Measurements from ENCODE around the gene HHIP. TPM values are rescaled to one million over a fixed set of nuclear protein-coding genes. Genes with fewer than 3 reads are reported as not detected.

HHIP gene
- total and polyA plus RNA-seq, 2 of the 13 experiments (the other 11 are each of a cell fraction or from before 2014, with no cell fraction given), result not detected

DNA sequence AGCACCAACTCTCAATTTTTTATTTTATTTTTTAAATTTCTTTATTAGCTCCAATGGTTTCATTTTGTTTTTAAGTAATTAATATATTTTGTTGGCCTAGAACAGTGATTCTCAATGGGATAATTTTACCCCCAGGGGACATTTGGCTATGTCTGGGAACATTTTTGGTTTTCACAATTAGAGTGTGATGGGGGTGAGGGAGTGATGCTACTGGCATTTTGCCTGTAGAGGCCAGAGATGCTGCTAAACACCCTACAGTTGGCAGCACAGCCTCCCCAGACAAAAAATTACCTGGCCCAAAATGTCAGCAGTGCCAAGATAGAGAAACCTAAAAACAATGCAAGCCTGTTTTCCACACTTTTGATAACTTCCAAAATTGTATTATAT is 64.6 kb downstream of the HHIP start:
- H3K4me1 ChIP-seq (ENCODE audit: insufficient read depth, low read length), result no peaks in the 10 kb centered on the region
- no peak for FAIRE-seq
- in situ Hi-C loops (cut with HindIII; ENCODE audit: extremely low pct_ligation_motif_present, low pct_unique_long_range_greater_than_20kb), result no loop called here
- ChIA-PET POLR2A (no interaction called here), CTCF (ENCODE audit: low intra/inter-chr PET ratio, low total read pairs) (no interaction called here)
- no peak overlapping the region for H3K9ac ChIP-seq (ENCODE audit: insufficient read depth, low read depth, low read length)
- H3K79me2 ChIP-seq (ENCODE audit: insufficient read depth, low read length), result no peaks in the 10 kb centered on the region
- ATAC-seq, result no peak
- no peaks in the 10 kb centered on the region for H3K36me3 ChIP-seq (replicated peaks in 1 of 2; ENCODE audit: control insufficient read depth in 1 of 2, insufficient read depth in 2 of 2, low read length in 2 of 2)
- H3K4me3 ChIP-seq (replicated peaks in 1 of 3; ENCODE audit: insufficient read depth in 1 of 3, low read depth in 2 of 3, low read length in 3 of 3), result no peak overlapping the region
- BruUV-seq (replicated peaks), result no TSS peak
- intact Hi-C loops (cut with micrococcal nuclease; ENCODE audit: unreplicated experiment), result no loop called here
- no peak overlapping the region for H2AFZ ChIP-seq (ENCODE audit: low read length)
- no peaks in the 10 kb centered on the region for H4K20me1 ChIP-seq (ENCODE audit: insufficient read depth, low read length)
- H3K9me3 ChIP-seq (ENCODE audit: low read length), result no peaks in the 10 kb centered on the region
- no peaks in the 10 kb centered on the region for H3K27me3 ChIP-seq (ENCODE audit: control insufficient read depth in 1 of 2, insufficient read depth in 2 of 2, low read length in 2 of 2)
- no peak overlapping the region for H3K27ac ChIP-seq (ENCODE audit: extremely low read length, insufficient read depth, low read length)
- H3K4me2 ChIP-seq (ENCODE audit: low read depth, low read length), result no peak overlapping the region
- DNase-seq (ENCODE audit: low spot score), result no peak
- no peak for TF ChIP-seq ZFP1 (CRISPR knock-in tag; IDR thresholded peaks at IDR 0.05)
- TF ChIP-seq, protein P1, sequence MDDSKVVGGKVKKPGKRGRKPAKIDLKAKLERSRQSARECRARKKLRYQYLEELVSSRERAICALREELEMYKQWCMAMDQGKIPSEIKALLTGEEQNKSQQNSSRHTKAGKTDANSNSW (CRISPR knock-in tag; IDR thresholded peaks at IDR 0.05; ENCODE audit: borderline replicate concordance), result no peak
- no peak for TF ChIP-seq GABPB1 (CRISPR knock-in tag; IDR thresholded peaks at IDR 0.05)
- TF ChIP-seq ZNF564 (CRISPR knock-in tag; IDR thresholded peaks at IDR 0.05), result no peak
- TF ChIP-seq ZFAT (CRISPR knock-in tag; conservative IDR thresholded peaks at IDR 0.05), result no peak
- no peak for TF ChIP-seq ZNF614 (CRISPR knock-in tag; IDR thresholded peaks at IDR 0.05; ENCODE audit: borderline replicate concordance)
- no peak for TF ChIP-seq ZKSCAN1 (IDR thresholded peaks at IDR 0.05; ENCODE audit: low read length)
- TF ChIP-seq, protein P2, sequence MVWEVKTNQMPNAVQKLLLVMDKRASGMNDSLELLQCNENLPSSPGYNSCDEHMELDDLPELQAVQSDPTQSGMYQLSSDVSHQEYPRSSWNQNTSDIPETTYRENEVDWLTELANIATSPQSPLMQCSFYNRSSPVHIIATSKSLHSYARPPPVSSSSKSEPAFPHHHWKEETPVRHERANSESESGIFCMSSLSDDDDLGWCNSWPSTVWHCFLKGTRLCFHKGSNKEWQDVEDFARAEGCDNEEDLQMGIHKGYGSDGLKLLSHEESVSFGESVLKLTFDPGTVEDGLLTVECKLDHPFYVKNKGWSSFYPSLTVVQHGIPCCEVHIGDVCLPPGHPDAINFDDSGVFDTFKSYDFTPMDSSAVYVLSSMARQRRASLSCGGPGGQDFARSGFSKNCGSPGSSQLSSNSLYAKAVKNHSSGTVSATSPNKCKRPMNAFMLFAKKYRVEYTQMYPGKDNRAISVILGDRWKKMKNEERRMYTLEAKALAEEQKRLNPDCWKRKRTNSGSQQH (CRISPR knock-in tag; IDR thresholded peaks at IDR 0.05; ENCODE audit: low read depth), result no peak
- no peak for TF ChIP-seq ZNF143 (CRISPR knock-in tag; IDR thresholded peaks at IDR 0.05)
- TF ChIP-seq ZFP37 (CRISPR knock-in tag; IDR thresholded peaks at IDR 0.05; ENCODE audit: borderline replicate concordance), result no peak
- TF ChIP-seq ELF1 (CRISPR knock-in tag; IDR thresholded peaks at IDR 0.05), result no peak
- TF ChIP-seq, protein P3, sequence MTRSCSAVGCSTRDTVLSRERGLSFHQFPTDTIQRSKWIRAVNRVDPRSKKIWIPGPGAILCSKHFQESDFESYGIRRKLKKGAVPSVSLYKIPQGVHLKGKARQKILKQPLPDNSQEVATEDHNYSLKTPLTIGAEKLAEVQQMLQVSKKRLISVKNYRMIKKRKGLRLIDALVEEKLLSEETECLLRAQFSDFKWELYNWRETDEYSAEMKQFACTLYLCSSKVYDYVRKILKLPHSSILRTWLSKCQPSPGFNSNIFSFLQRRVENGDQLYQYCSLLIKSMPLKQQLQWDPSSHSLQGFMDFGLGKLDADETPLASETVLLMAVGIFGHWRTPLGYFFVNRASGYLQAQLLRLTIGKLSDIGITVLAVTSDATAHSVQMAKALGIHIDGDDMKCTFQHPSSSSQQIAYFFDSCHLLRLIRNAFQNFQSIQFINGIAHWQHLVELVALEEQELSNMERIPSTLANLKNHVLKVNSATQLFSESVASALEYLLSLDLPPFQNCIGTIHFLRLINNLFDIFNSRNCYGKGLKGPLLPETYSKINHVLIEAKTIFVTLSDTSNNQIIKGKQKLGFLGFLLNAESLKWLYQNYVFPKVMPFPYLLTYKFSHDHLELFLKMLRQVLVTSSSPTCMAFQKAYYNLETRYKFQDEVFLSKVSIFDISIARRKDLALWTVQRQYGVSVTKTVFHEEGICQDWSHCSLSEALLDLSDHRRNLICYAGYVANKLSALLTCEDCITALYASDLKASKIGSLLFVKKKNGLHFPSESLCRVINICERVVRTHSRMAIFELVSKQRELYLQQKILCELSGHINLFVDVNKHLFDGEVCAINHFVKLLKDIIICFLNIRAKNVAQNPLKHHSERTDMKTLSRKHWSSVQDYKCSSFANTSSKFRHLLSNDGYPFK (CRISPR knock-in tag; IDR thresholded peaks at IDR 0.05; ENCODE audit: borderline replicate concordance), result no peak
- TF ChIP-seq, protein P4, sequence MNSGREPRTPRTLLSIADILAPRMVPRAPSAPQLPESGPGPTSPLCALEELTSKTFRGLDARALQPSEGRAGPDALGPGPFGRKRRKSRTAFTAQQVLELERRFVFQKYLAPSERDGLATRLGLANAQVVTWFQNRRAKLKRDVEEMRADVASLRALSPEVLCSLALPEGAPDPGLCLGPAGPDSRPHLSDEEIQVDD (CRISPR knock-in tag; IDR thresholded peaks at IDR 0.05; ENCODE audit: borderline replicate concordance), result no peak
- TF ChIP-seq TOE1 (CRISPR knock-in tag; IDR thresholded peaks at IDR 0.05), result no peak
- TF ChIP-seq, protein P5, sequence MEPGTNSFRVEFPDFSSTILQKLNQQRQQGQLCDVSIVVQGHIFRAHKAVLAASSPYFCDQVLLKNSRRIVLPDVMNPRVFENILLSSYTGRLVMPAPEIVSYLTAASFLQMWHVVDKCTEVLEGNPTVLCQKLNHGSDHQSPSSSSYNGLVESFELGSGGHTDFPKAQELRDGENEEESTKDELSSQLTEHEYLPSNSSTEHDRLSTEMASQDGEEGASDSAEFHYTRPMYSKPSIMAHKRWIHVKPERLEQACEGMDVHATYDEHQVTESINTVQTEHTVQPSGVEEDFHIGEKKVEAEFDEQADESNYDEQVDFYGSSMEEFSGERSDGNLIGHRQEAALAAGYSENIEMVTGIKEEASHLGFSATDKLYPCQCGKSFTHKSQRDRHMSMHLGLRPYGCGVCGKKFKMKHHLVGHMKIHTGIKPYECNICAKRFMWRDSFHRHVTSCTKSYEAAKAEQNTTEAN (CRISPR knock-in tag; conservative IDR thresholded peaks at IDR 0.05), result no peak

All from HepG2 (cell line).